HUDEP-2 (cell line): ENCODE data around the gene SUSD4.

ENCODE experiments used
- DNase-seq, 76 experiments: peaks; one replicate each; lab custom pipeline; 2025; ENCODE audit not compliant: unreplicated experiment in 76 of 76; lab: John Stamatoyannopoulos, UW

SUSD4 gene

GRCh38 chr1:223216531-223217205 is 147.3 kb downstream of the SUSD4 start:
- no peak for DNase-seq

- no peak for DNase-seq
These were observed 147.9 kb downstream of the SUSD4 start for GRCh38 chr1:223216074-223216473.

- no peak for DNase-seq
These were observed 148.9 kb downstream of the SUSD4 start for GRCh38 chr1:223215026-223215425.

GRCh38 chr1:223214261-223214807 is 149.6 kb downstream of the SUSD4 start:
- DNase-seq: no peak

- no peak for DNase-seq
These were observed 151.5 kb downstream of the SUSD4 start for GRCh38 chr1:223212441-223212840.

- DNase-seq: no peak
These were observed 152.5 kb downstream of the SUSD4 start for GRCh38 chr1:223211323-223211985.

GRCh38 chr1:223210788-223211120 is 153.2 kb downstream of the SUSD4 start:
- DNase-seq: no peak

- DNase-seq: no peak
These were observed 153.8 kb downstream of the SUSD4 start for GRCh38 chr1:223209992-223210787.

GRCh38 chr1:223209293-223209898 is 154.6 kb downstream of the SUSD4 start:
- no peak for DNase-seq

- no peak for DNase-seq
These were observed 155.6 kb downstream of the SUSD4 start for GRCh38 chr1:223208164-223209076.

GRCh38 chr1:223207293-223208066 is 156.5 kb downstream of the SUSD4 start:
- DNase-seq: no peak

GRCh38 chr1:223204424-223204823 is 159.6 kb downstream of the SUSD4 start:
- DNase-seq: no peak

- DNase-seq: no peak
These were observed 160.3 kb downstream of the SUSD4 start for GRCh38 chr1:223203694-223204093.

- DNase-seq: no peak
These were observed 161.0 kb downstream of the SUSD4 start for GRCh38 chr1:223203034-223203408.

- DNase-seq: no peak
These were observed 161.5 kb downstream of the SUSD4 start for GRCh38 chr1:223202376-223203033.

GRCh38 chr1:223201967-223202366 is 162.0 kb downstream of the SUSD4 start:
- DNase-seq: no peak

- DNase-seq: no peak
These were observed 163.1 kb downstream of the SUSD4 start for GRCh38 chr1:223200903-223201302.

- no peak for DNase-seq
These were observed 164.8 kb downstream of the SUSD4 start for GRCh38 chr1:223199094-223199647.

- no peak for DNase-seq
These were observed 165.4 kb downstream of the SUSD4 start for GRCh38 chr1:223198628-223198965.
